GM21367 (cell line): ENCODE data around the gene ITIH6.
"Not testable (repeated sequence)": the region's sequence is repeated elsewhere in the genome, so short reads cannot be mapped to it uniquely, and the experiment has no call there.

ENCODE experiments used
- ATAC-seq: cut with Tn5 transposase; IDR thresholded peaks from one replicate; pipeline ENCODE4 v1.9.1; 2021; ENCODE audit not compliant: unreplicated experiment

ITIH6 gene

GRCh38 chrX:54807524-54808108, 9.6 kb upstream of the ITIH6 start, which contains the start of gene MAGED2:
Gene MAGED2 (plus strand): TSS chrX:54807745. CDS start chrX:54809332, 1,587 bp downstream.
- no peak for ATAC-seq

GRCh38 chrX:54799046-54799445, 991 bp upstream of the ITIH6 start:
- ATAC-seq = no peak

- no peak for ATAC-seq
Measured at GRCh38 chrX:54794795-54795194, 3.3 kb downstream of the ITIH6 start.

GRCh38 chrX:54794028-54794427, 4.0 kb downstream of the ITIH6 start:
- no peak for ATAC-seq

GRCh38 chrX:54789405-54789804, 8.7 kb downstream of the ITIH6 start:
- ATAC-seq = not testable (repeated sequence)

- no peak for ATAC-seq
Measured at GRCh38 chrX:54788446-54788845, 9.6 kb downstream of the ITIH6 start.

- ATAC-seq = no peak
Measured at GRCh38 chrX:54786967-54787366, 11.1 kb downstream of the ITIH6 start.

GRCh38 chrX:54785901-54786300, 12.2 kb downstream of the ITIH6 start:
- no peak for ATAC-seq

- ATAC-seq = no peak
Measured at GRCh38 chrX:54776987-54777672, 20.9 kb downstream of the ITIH6 start.

GRCh38 chrX:54776061-54776460, 22.0 kb downstream of the ITIH6 start:
- ATAC-seq = no peak

- not testable (repeated sequence) for ATAC-seq
Measured at GRCh38 chrX:54774391-54775094, 23.5 kb downstream of the ITIH6 start.

- no peak for ATAC-seq
Measured at GRCh38 chrX:54758114-54759055, 39.7 kb downstream of the ITIH6 start.

GRCh38 chrX:54754854-54755253, 43.2 kb downstream of the ITIH6 start:
- ATAC-seq = no peak

- ATAC-seq = no peak
Measured at GRCh38 chrX:54748626-54749025, 49.4 kb downstream of the ITIH6 start.

- ATAC-seq = no peak
Measured at GRCh38 chrX:54747733-54748393, 50.2 kb downstream of the ITIH6 start.

GRCh38 chrX:54746928-54747327, 51.1 kb downstream of the ITIH6 start:
- no peak for ATAC-seq

GRCh38 chrX:54745676-54746075, 52.4 kb downstream of the ITIH6 start:
- ATAC-seq = no peak

GRCh38 chrX:54738567-54738966, 59.5 kb downstream of the ITIH6 start:
- ATAC-seq = not testable (repeated sequence)

GRCh38 chrX:54736298-54736942, 61.6 kb downstream of the ITIH6 start:
- ATAC-seq = not testable (repeated sequence)

GRCh38 chrX:54721424-54721823, 76.6 kb downstream of the ITIH6 start:
- no peak for ATAC-seq
